ENCODE measurements around the gene DHFR.
A peak's percentile ranks its signal among the peaks of the same experiment; 100 is the strongest.

DHFR gene

GRCh38 chr5:80654391-80655230 lies at the start of gene DHFR, which contains the start of gene MSH3:
Gene DHFR (minus strand): TSS chr5:80654983. CDS start chr5:80654489, 494 bp downstream.
Gene MSH3 (plus strand): TSS chr5:80654652. CDS start chr5:80654728, 76 bp downstream.
- TF ChIP-seq POLR2A (IDR thresholded peaks at IDR 0.05; ENCODE audit: extremely low read depth, insufficient read length) (peak; percentile 45), MYC (IDR thresholded peaks at IDR 0.05; ENCODE audit: low read depth, low read length) (no peak; the same call in 1 of the 2 replicates), CTCF (IDR thresholded peaks at IDR 0.05; ENCODE audit: low read depth, low read length) (peak; percentile 8)
- peak; percentile 96 for DNase-seq (ENCODE audit: low read depth)
- peak within 1 kb of the TSS; percentile 93 for H3K4me3 ChIP-seq (ENCODE audit: low read depth, low read length)

- H3K4me3 ChIP-seq (ENCODE audit: low read depth, low read length) = no peak overlapping the region
- no peak for DNase-seq (ENCODE audit: low read depth)
- TF ChIP-seq POLR2A (IDR thresholded peaks at IDR 0.05; ENCODE audit: extremely low read depth, insufficient read length) = no peak
- TF ChIP-seq CTCF (IDR thresholded peaks at IDR 0.05; ENCODE audit: low read depth, low read length) = no peak
- TF ChIP-seq MAX (IDR thresholded peaks at IDR 0.05; ENCODE audit: low read depth, low read length) = no peak
- TF ChIP-seq MYC (IDR thresholded peaks at IDR 0.05; ENCODE audit: low read depth, low read length) = no peak
Observed at GRCh38 chr5:80704221-80704620, 49.4 kb upstream of the DHFR start.

GRCh38 chr5:80703747-80704146 lies 49.0 kb upstream of the DHFR start:
- TF ChIP-seq CTCF (IDR thresholded peaks at IDR 0.05; ENCODE audit: low read depth, low read length) = no peak
- no peak for TF ChIP-seq MYC (IDR thresholded peaks at IDR 0.05; ENCODE audit: low read depth, low read length)
- no peak for TF ChIP-seq MAX (IDR thresholded peaks at IDR 0.05; ENCODE audit: low read depth, low read length)
- TF ChIP-seq POLR2A (IDR thresholded peaks at IDR 0.05; ENCODE audit: extremely low read depth, insufficient read length) = no peak
- no peak for DNase-seq (ENCODE audit: low read depth)
- H3K4me3 ChIP-seq (ENCODE audit: low read depth, low read length) = no peak overlapping the region

- H3K4me3 ChIP-seq (ENCODE audit: low read depth, low read length) = no peak overlapping the region
- no peak for DNase-seq (ENCODE audit: low read depth)
- TF ChIP-seq MAX (IDR thresholded peaks at IDR 0.05; ENCODE audit: low read depth, low read length) = no peak
- no peak for TF ChIP-seq POLR2A (IDR thresholded peaks at IDR 0.05; ENCODE audit: extremely low read depth, insufficient read length)
- no peak for TF ChIP-seq MYC (IDR thresholded peaks at IDR 0.05; ENCODE audit: low read depth, low read length)
- no peak for TF ChIP-seq CTCF (IDR thresholded peaks at IDR 0.05; ENCODE audit: low read depth, low read length)
Observed at GRCh38 chr5:80703291-80703690, 48.5 kb upstream of the DHFR start.

- no peak overlapping the region for H3K4me3 ChIP-seq (ENCODE audit: low read depth, low read length)
- no peak for TF ChIP-seq CTCF (IDR thresholded peaks at IDR 0.05; ENCODE audit: low read depth, low read length)
- TF ChIP-seq MYC (IDR thresholded peaks at IDR 0.05; ENCODE audit: low read depth, low read length) = no peak
- no peak for TF ChIP-seq POLR2A (IDR thresholded peaks at IDR 0.05; ENCODE audit: extremely low read depth, insufficient read length)
- TF ChIP-seq MAX (IDR thresholded peaks at IDR 0.05; ENCODE audit: low read depth, low read length) = no peak
- DNase-seq (ENCODE audit: low read depth) = no peak
Observed at GRCh38 chr5:80701597-80701996, 46.8 kb upstream of the DHFR start.
